HG03159 (cell line): ENCODE measurements around the gene SH3RF1.
A peak's percentile ranks its signal among the peaks of the same experiment; 100 is the strongest.

Experiments
- ATAC-seq: cut with Tn5 transposase; IDR thresholded peaks from one replicate; pipeline ENCODE4 v1.9.1; 2021; ENCODE audit warnings: mild to moderate bottlenecking, moderate library complexity; ENCODE audit not compliant: unreplicated experiment

The SH3RF1 gene

GRCh38 chr4:169167957-169168858 is 102.5 kb downstream of the SH3RF1 start:
- peak; percentile 95 for ATAC-seq

- ATAC-seq, result no peak
Observed at GRCh38 chr4:169164669-169165415, 105.9 kb downstream of the SH3RF1 start.

GRCh38 chr4:169163947-169164668 is 106.6 kb downstream of the SH3RF1 start:
- ATAC-seq, result no peak

GRCh38 chr4:169163495-169163894 is 107.3 kb downstream of the SH3RF1 start:
- no peak for ATAC-seq

- no peak for ATAC-seq
Observed at GRCh38 chr4:169160825-169161224, 109.9 kb downstream of the SH3RF1 start.

GRCh38 chr4:169159624-169160171 is 111.1 kb downstream of the SH3RF1 start:
- no peak for ATAC-seq

- ATAC-seq, result no peak
Observed at GRCh38 chr4:169158861-169159260, 111.9 kb downstream of the SH3RF1 start.

- ATAC-seq, result no peak
Observed at GRCh38 chr4:169158046-169158445, 112.7 kb downstream of the SH3RF1 start.

- ATAC-seq, result no peak
Observed at GRCh38 chr4:169156392-169156791, 114.4 kb downstream of the SH3RF1 start.

- no peak for ATAC-seq
Observed at GRCh38 chr4:169154121-169154520, 116.6 kb downstream of the SH3RF1 start.

GRCh38 chr4:169153481-169154087 is 117.2 kb downstream of the SH3RF1 start:
- ATAC-seq, result no peak

GRCh38 chr4:169152899-169153298 is 117.9 kb downstream of the SH3RF1 start:
- no peak for ATAC-seq

GRCh38 chr4:169152098-169152497 is 118.7 kb downstream of the SH3RF1 start:
- no peak for ATAC-seq

GRCh38 chr4:169151671-169152070 is 119.1 kb downstream of the SH3RF1 start:
- no peak for ATAC-seq

- no peak for ATAC-seq
Observed at GRCh38 chr4:169150806-169151205, 120.0 kb downstream of the SH3RF1 start.

GRCh38 chr4:169148885-169149284 is 121.9 kb downstream of the SH3RF1 start:
- no peak for ATAC-seq

GRCh38 chr4:169147191-169147590 is 123.6 kb downstream of the SH3RF1 start:
- no peak for ATAC-seq

- no peak for ATAC-seq
Observed at GRCh38 chr4:169144061-169144600, 126.6 kb downstream of the SH3RF1 start.

GRCh38 chr4:169143335-169143734 is 127.4 kb downstream of the SH3RF1 start:
- no peak for ATAC-seq

- ATAC-seq, result no peak
Observed at GRCh38 chr4:169142906-169143305, 127.8 kb downstream of the SH3RF1 start.
